HUES64 (cell line): ENCODE measurements around the gene HCN1.

Experiments used
- H3K27ac ChIP-seq: 2 replicates; pipeline ENCODE4 v1.7.0; 2013; ENCODE audit warnings: low read depth, low read length, inconsistent platforms
- H3K27me3 ChIP-seq: 2 replicates; pipeline ENCODE4 v1.6.1; 2013; ENCODE audit warnings: mild to moderate bottlenecking, low read length; ENCODE audit not compliant: insufficient read depth
- H3K36me3 ChIP-seq: 2 replicates; pipeline ENCODE4 v1.6.1; 2013; ENCODE audit warnings: mild to moderate bottlenecking, low read length; ENCODE audit not compliant: insufficient read depth
- H3K4me1 ChIP-seq: 2 replicates; pipeline ENCODE4 v1.6.1; 2013; ENCODE audit warnings: mild to moderate bottlenecking, low read length, moderate library complexity; ENCODE audit not compliant: insufficient read depth
- H3K4me3 ChIP-seq: 2 replicates; pipeline ENCODE4 v1.5.1; 2013; ENCODE audit warnings: mild to moderate bottlenecking, low read length, moderate library complexity
- H3K9ac ChIP-seq: 2 replicates; pipeline ENCODE4 v1.6.1; 2013; ENCODE audit warnings: mild to moderate bottlenecking, low read depth, low read length
- H3K9me3 ChIP-seq: 2 replicates; pipeline ENCODE4 v1.6.1; 2013; ENCODE audit warnings: low read depth, low read length; ENCODE audit not compliant: insufficient read depth
- WGBS: fragments of 150-250, 120-280 bp; methylation state at CpG from one replicate; pipeline ENCODE4 v1.1.7; 2013; ENCODE audit warnings: missing lambda C conversion rate; 5-methylcytosine and 5-hydroxymethylcytosine counted together

The HCN1 gene

DNA sequence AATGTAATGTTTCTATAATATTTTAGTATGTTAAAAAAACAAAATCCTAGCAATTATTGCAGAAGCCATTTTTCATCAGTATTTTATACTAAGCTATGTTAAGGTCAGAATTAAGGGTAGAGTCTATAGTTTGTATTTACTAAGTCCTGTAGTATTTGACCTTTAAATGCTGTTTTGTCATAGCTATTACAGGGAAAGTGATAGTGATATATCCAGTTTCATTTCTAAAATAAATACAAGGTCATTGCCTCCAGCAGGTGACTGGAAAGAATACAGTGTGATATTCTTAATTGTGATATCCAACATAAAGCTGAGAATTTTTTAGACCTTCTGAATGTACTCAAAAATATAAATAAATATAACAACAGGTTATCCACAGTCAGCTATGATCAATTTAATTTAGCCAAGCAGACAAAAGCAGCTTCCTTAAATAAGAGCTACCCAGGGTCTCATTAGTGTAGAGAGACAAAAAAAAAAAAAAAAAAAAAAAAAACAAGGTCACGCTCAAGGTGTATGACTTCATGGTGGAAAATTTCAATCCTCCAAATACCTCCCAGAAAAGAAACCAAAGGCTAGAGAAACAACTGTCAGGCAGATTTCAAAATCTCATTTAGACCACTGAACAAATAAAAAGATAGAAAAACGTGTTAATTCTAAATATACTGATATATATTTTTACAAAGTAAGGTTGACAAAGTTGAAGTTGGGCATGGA, 278.7 kb downstream of the HCN1 start:
- H3K27ac ChIP-seq: no peak overlapping the region
- no peaks in the 10 kb centered on the region for H3K27me3 ChIP-seq
- no peak overlapping the region for H3K9ac ChIP-seq
- H3K9me3 ChIP-seq: no peaks in the 10 kb centered on the region
- WGBS: no CpG with 5 or more reads among the region's 2 CpGs
- no peaks in the 10 kb centered on the region for H3K4me1 ChIP-seq
- no peaks in the 10 kb centered on the region for H3K36me3 ChIP-seq
- no peak overlapping the region for H3K4me3 ChIP-seq

DNA sequence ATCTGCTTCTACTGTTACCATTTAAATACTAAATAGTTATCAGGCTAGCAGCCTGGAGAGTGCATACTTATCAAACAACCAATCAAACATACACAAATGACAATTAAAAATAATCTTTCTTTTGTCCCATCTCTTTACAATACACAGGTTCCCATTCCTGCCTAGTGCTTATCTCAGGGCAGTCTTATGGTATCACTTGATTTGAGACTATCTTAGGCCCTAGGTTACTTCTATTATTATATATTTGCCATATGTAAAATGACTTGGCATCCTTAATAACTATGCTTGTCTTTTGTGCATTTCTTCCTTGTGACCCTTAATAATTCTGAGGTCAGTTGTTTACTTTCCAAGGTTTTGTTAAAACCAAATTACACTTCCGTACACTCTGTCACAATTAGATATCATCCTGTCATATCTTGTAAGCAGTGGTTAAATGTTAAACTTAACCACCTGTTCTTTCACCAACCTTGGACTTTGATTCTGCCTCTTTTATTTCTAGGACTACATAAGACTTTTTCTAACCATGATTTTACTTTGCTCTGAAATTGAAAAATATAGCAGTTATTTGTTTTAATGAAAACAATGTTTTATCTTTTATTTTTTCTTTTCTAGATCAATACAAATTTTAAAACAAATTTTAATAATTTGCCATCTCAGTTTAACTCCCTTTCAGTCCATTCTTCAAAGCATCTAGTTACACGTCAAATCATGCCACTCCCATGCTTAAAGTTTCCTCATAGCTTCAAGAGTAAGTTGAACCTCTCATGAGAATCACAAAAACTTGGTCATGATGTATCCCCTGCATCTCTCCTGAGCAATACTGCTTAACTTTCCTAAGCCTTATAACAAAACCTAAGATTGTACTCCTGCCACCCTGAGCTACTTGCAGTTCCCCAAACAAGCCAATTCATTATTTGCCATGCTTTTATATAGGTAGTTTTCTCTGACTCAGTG, 281.3 kb downstream of the HCN1 start:
- Histone ChIP-seq H3K27me3 (no peaks in the 10 kb centered on the region), H3K4me1 (peaks cover 9% of the 10 kb centered on the region; the same call in 1 of the 2 replicates), H3K9ac (no peak overlapping the region), H3K4me3 (no peak overlapping the region), H3K27ac (no peak overlapping the region), H3K36me3 (no peaks in the 10 kb centered on the region), H3K9me3 (no peaks in the 10 kb centered on the region)
- 90% methylated on average over 2 of the region's 2 CpGs for WGBS

GRCh38 chr5:45411971-45412612, 284.1 kb downstream of the HCN1 start:
- H3K27ac ChIP-seq: no peak overlapping the region
- no peaks in the 10 kb centered on the region for H3K27me3 ChIP-seq
- no peak overlapping the region for H3K4me3 ChIP-seq
- peaks cover 9% of the 10 kb centered on the region; the same call in 1 of the 2 replicates for H3K4me1 ChIP-seq
- no peaks in the 10 kb centered on the region for H3K36me3 ChIP-seq
- H3K9me3 ChIP-seq: no peaks in the 10 kb centered on the region
- WGBS: 87% methylated on average over 3 of the region's 3 CpGs
- H3K9ac ChIP-seq: no peak overlapping the region

DNA sequence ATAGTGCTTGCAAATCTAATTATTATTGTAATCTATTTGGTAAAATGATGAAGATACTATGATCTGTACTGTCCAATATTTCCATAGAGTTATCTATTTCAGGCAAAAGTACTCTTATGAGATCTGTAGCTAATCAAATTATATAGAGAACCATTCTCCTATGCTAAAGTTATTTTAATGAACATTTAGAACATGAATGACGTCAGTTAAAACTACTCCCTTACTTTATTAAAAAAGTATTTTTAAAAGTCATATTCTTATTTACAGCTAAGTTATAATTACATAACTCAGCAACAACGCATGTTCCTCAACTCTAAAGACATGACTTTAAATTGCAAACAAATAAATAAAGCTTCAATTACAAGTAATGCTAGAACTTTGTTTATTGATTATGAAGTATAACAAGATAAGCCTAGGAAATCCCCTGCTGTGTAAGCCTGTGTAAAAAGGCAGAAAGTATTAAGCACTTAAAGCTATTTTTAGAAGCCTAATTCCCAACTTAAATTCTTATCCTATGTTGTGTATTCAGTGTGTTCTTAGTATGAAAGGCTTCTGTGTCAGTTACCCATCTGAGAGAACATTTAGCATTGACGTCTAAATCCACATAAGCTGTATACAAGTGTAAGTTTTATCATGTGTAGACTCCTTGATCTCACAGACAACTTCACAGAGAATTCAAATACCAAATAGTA, 285.7 kb downstream of the HCN1 start:
- H3K9me3 ChIP-seq: no peaks in the 10 kb centered on the region
- no peak overlapping the region for H3K9ac ChIP-seq
- peaks cover 9% of the 10 kb centered on the region; the same call in 1 of the 2 replicates for H3K4me1 ChIP-seq
- no peaks in the 10 kb centered on the region for H3K27me3 ChIP-seq
- no peak overlapping the region; the same call in 1 of the 2 replicates for H3K27ac ChIP-seq
- WGBS: 100% methylated on average over 1 of the region's 3 CpGs
- H3K4me3 ChIP-seq: no peak overlapping the region
- no peaks in the 10 kb centered on the region for H3K36me3 ChIP-seq

- Histone ChIP-seq H3K36me3 (no peaks in the 10 kb centered on the region), H3K4me3 (no peak overlapping the region), H3K9ac (no peak overlapping the region), H3K4me1 (peaks cover 15% of the 10 kb centered on the region; the same call in 1 of the 2 replicates), H3K27me3 (no peaks in the 10 kb centered on the region), H3K9me3 (no peaks in the 10 kb centered on the region), H3K27ac (no peak overlapping the region)
- 94% methylated on average over 2 of the region's 2 CpGs for WGBS
Measured at GRCh38 chr5:45408067-45408466, 288.1 kb downstream of the HCN1 start.

GRCh38 chr5:45402804-45403455, 293.2 kb downstream of the HCN1 start:
- no peaks in the 10 kb centered on the region for H3K36me3 ChIP-seq
- WGBS: 94% methylated on average over 1 of the region's 1 CpG

DNA sequence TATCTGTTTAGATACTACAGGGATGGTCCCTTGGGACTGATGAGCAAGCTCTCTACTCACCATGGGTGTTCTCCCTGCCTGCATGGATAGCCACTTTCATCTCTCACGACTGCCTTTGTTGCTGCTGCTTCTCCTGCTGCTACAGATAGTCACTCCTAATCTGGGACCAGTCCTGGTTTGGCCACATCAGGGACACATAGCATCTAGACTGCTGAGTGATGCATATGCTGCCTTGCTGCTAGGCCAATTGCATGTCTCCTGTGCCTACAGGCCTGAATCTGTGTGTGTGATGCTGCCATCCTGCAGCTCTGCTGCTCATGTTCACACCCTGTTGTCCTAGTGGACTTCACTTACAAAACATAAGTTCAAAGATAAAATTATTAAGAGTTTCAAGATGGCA, 297.1 kb downstream of the HCN1 start:
- Histone ChIP-seq H3K36me3 (no peaks in the 10 kb centered on the region), H3K9me3 (no peaks in the 10 kb centered on the region), H3K27me3 (no peaks in the 10 kb centered on the region), H3K27ac (no peak overlapping the region), H3K4me1 (peaks cover 10% of the 10 kb centered on the region; the same call in 1 of the 2 replicates), H3K9ac (no peak overlapping the region), H3K4me3 (no peak overlapping the region)
- 47% methylated on average over 1 of the region's 1 CpG for WGBS

More at GRCh38 chr5:45402804-45403455, 293.2 kb downstream of the HCN1 start:
- H3K27me3 ChIP-seq: no peaks in the 10 kb centered on the region
- no peak overlapping the region for H3K27ac ChIP-seq
- no peak overlapping the region for H3K4me3 ChIP-seq
- no peaks in the 10 kb centered on the region for H3K9me3 ChIP-seq
- no peak overlapping the region for H3K9ac ChIP-seq
- H3K4me1 ChIP-seq: peaks cover 10% of the 10 kb centered on the region; the same call in 1 of the 2 replicates

DNA sequence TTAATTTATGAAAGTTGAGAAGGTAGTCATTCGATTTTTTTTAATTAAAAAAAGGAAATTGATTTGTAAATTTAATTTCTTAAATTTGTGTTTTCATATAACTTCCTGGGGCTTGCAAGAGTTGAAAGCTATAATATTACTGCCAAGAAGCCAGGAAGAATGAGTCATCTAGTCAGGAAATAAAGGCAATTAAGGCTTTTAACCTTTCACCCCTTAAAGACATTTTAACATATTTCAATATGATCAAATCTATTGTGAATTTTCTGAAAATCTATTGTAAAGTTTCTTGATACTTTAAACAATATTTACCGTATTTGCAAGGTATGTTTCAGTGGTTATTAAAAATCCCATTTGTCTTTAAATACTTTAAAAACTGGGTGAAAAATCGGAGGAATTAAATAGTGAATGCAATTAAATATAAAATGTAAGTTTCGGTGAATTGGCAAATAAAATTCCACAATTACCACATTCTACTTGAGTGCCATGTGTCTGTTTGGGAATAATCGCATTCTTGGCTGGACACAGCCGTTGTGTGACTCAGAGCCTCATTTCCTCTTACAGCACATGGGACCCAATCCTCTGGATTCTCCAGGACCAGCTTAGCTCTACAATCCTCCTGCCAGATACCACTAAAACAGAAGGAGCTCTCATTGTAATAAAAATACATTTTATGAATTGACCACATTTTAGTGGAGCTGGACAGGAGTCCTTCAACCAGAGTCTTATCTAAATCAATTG, 310.7 kb downstream of the HCN1 start:
- H3K27ac ChIP-seq: no peak overlapping the region
- peaks cover 13% of the 10 kb centered on the region; the same call in 1 of the 2 replicates for H3K4me1 ChIP-seq
- no peak overlapping the region for H3K4me3 ChIP-seq
- H3K27me3 ChIP-seq: no peaks in the 10 kb centered on the region
- WGBS: 89% methylated on average over 3 of the region's 6 CpGs
- H3K36me3 ChIP-seq: no peaks in the 10 kb centered on the region
- no peaks in the 10 kb centered on the region for H3K9me3 ChIP-seq
- no peak overlapping the region for H3K9ac ChIP-seq

DNA sequence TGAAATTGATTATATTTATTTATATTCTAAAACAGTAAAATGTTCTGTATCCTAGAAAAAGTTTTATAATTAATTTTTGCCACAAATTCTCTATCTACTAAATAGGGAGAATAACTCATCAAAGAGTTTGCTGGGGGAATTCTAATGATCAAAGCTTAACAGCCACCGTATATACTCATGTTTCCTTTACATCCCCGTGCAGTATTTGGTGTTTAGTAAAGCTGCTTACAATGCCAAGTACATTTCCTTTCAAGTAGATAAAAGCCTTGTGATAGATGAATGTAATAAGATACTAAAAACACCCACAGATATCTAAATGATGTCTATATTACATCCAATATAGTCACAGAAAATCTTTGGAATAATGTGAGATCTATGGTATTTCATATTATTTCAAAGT, 312.2 kb downstream of the HCN1 start:
- H3K9ac ChIP-seq: no peak overlapping the region
- WGBS: 100% methylated on average over 2 of the region's 2 CpGs
- no peaks in the 10 kb centered on the region for H3K36me3 ChIP-seq
- H3K9me3 ChIP-seq: no peaks in the 10 kb centered on the region
- H3K4me1 ChIP-seq: peaks cover 13% of the 10 kb centered on the region; the same call in 1 of the 2 replicates
- no peaks in the 10 kb centered on the region for H3K27me3 ChIP-seq
- no peak overlapping the region for H3K4me3 ChIP-seq
- no peak overlapping the region for H3K27ac ChIP-seq

- Histone ChIP-seq H3K9me3 (no peaks in the 10 kb centered on the region), H3K36me3 (no peaks in the 10 kb centered on the region), H3K27ac (no peak overlapping the region), H3K27me3 (no peaks in the 10 kb centered on the region), H3K4me3 (no peak overlapping the region), H3K9ac (no peak overlapping the region), H3K4me1 (peaks cover 13% of the 10 kb centered on the region; the same call in 1 of the 2 replicates)
- WGBS: no CpG with 5 or more reads among the region's 2 CpGs
Measured at GRCh38 chr5:45382583-45382982, 313.6 kb downstream of the HCN1 start.
